WERI-Rb-1 (cell line): ENCODE results near the gene ADARB2.

Experiments used
- DNase-seq: peaks from one replicate; pipeline ENCODE4 v3.0.0-alpha.2; 2020
- H3K27ac ChIP-seq: fragments of 250-450 bp; sonication (Bioruptor Pico); 2 replicates; pipeline ENCODE4 v1.5.1; 2020; ENCODE audit warnings: mild to moderate bottlenecking, moderate library complexity
- H3K27me3 ChIP-seq: fragments of 250-450 bp; sonication (Bioruptor Pico); 2 replicates; pipeline ENCODE4 v1.5.1; 2021; ENCODE audit warnings: mild to moderate bottlenecking, low read depth, moderate library complexity; ENCODE audit not compliant: insufficient read depth, severe bottlenecking
- H3K36me3 ChIP-seq: fragments of 250-450 bp; sonication (Bioruptor Pico); 2 replicates; pipeline ENCODE4 v1.5.1; 2020; ENCODE audit warnings: mild to moderate bottlenecking, moderate library complexity
- H3K4me3 ChIP-seq: 2 replicates; pipeline ENCODE4 v1.5.1; 2011; ENCODE audit warnings: low read depth, mild to moderate bottlenecking, control low read depth, low read length
- H3K9me3 ChIP-seq: fragments of 250-450 bp; sonication (Bioruptor Pico); 2 replicates; pipeline ENCODE4 v1.5.1; 2021; ENCODE audit warnings: mild to moderate bottlenecking, moderate library complexity; ENCODE audit not compliant: severe bottlenecking
- CTCF ChIP-seq: IDR thresholded peaks from 2 replicates; pipeline ENCODE4 v1.5.1; 2011; ENCODE audit warnings: low read depth, mild to moderate bottlenecking, control low read depth, inconsistent platforms, low read length

Gene ADARB2

GRCh38 chr10:1309617-1310270 lies 427.6 kb downstream of the ADARB2 start:
- no peak for TF ChIP-seq CTCF
- H3K4me3 ChIP-seq = no peak overlapping the region
- peaks cover 2% of the 10 kb centered on the region for H3K27me3 ChIP-seq
- H3K9me3 ChIP-seq = no peaks in the 10 kb centered on the region
- H3K36me3 ChIP-seq = no peaks in the 10 kb centered on the region
- H3K27ac ChIP-seq = no peak overlapping the region
- no peak for DNase-seq

- no peaks in the 10 kb centered on the region for H3K36me3 ChIP-seq
- TF ChIP-seq CTCF = no peak
- peaks cover 2% of the 10 kb centered on the region for H3K27me3 ChIP-seq
- DNase-seq = no peak
- H3K9me3 ChIP-seq = no peaks in the 10 kb centered on the region
- no peak overlapping the region for H3K27ac ChIP-seq
- no peak overlapping the region for H3K4me3 ChIP-seq
Measured at GRCh38 chr10:1308962-1309616, 428.2 kb downstream of the ADARB2 start.

- no peaks in the 10 kb centered on the region for H3K9me3 ChIP-seq
- no peak for DNase-seq
- no peak for TF ChIP-seq CTCF
- H3K36me3 ChIP-seq = no peaks in the 10 kb centered on the region
- peaks cover 2% of the 10 kb centered on the region for H3K27me3 ChIP-seq
- no peak overlapping the region for H3K4me3 ChIP-seq
- H3K27ac ChIP-seq = no peak overlapping the region
Measured at GRCh38 chr10:1308173-1308961, 429.0 kb downstream of the ADARB2 start.

GRCh38 chr10:1301143-1301542 lies 436.2 kb downstream of the ADARB2 start:
- Histone ChIP-seq H3K27ac (no peak overlapping the region), H3K27me3 (peaks cover 8% of the 10 kb centered on the region), H3K9me3 (no peaks in the 10 kb centered on the region), H3K36me3 (no peaks in the 10 kb centered on the region), H3K4me3 (no peak overlapping the region)
- no peak for TF ChIP-seq CTCF
- no peak for DNase-seq

GRCh38 chr10:1300218-1300617 lies 437.1 kb downstream of the ADARB2 start:
- Histone ChIP-seq H3K9me3 (no peaks in the 10 kb centered on the region), H3K4me3 (no peak overlapping the region), H3K27ac (no peak overlapping the region), H3K27me3 (peaks cover 8% of the 10 kb centered on the region), H3K36me3 (no peaks in the 10 kb centered on the region)
- DNase-seq = no peak
- no peak for TF ChIP-seq CTCF
